HCEC 1CT (cell line): ENCODE measurements around the gene FAT1.
A peak's percentile ranks its signal among the peaks of the same experiment; 100 is the strongest.

Experiments
- DNase-seq: peaks from one replicate; pipeline ENCODE4 v3.0.0-alpha.2; 2017

Gene FAT1

GRCh38 chr4:186724058-186724863 lies 605 bp upstream of the FAT1 start:
- DNase-seq = peak; percentile 40

- peak; percentile 37 for DNase-seq
These were observed 812 bp downstream of the FAT1 start for GRCh38 chr4:186722796-186723291.

- DNase-seq = no peak
These were observed 3.5 kb downstream of the FAT1 start for GRCh38 chr4:186719925-186720694.

- DNase-seq = no peak
These were observed 6.1 kb downstream of the FAT1 start for GRCh38 chr4:186717556-186717955.

GRCh38 chr4:186715077-186715476 lies 8.6 kb downstream of the FAT1 start:
- no peak for DNase-seq

- no peak for DNase-seq
These were observed 9.5 kb downstream of the FAT1 start for GRCh38 chr4:186714006-186714675.

- DNase-seq = no peak
These were observed 11.0 kb downstream of the FAT1 start for GRCh38 chr4:186712690-186713089.

GRCh38 chr4:186710521-186711119 lies 13.0 kb downstream of the FAT1 start:
- no peak for DNase-seq

- no peak for DNase-seq
These were observed 14.1 kb downstream of the FAT1 start for GRCh38 chr4:186709517-186709916.

GRCh38 chr4:186708554-186708953 lies 15.1 kb downstream of the FAT1 start:
- no peak for DNase-seq

- DNase-seq = no peak
These were observed 15.7 kb downstream of the FAT1 start for GRCh38 chr4:186707996-186708395.

GRCh38 chr4:186707574-186707973 lies 16.1 kb downstream of the FAT1 start:
- DNase-seq = no peak

GRCh38 chr4:186704057-186704456 lies 19.6 kb downstream of the FAT1 start:
- DNase-seq = no peak

- no peak for DNase-seq
These were observed 20.1 kb downstream of the FAT1 start for GRCh38 chr4:186703510-186703909.

GRCh38 chr4:186702940-186703339 lies 20.7 kb downstream of the FAT1 start:
- no peak for DNase-seq

- no peak for DNase-seq
These were observed 21.4 kb downstream of the FAT1 start for GRCh38 chr4:186702297-186702696.

- DNase-seq = no peak
These were observed 21.9 kb downstream of the FAT1 start for GRCh38 chr4:186701788-186702187.

- no peak for DNase-seq
These were observed 22.4 kb downstream of the FAT1 start for GRCh38 chr4:186701273-186701672.

- DNase-seq = no peak
These were observed 22.9 kb downstream of the FAT1 start for GRCh38 chr4:186700746-186701145.

GRCh38 chr4:186699881-186700397 lies 23.7 kb downstream of the FAT1 start:
- DNase-seq = no peak

GRCh38 chr4:186699298-186699697 lies 24.4 kb downstream of the FAT1 start:
- DNase-seq = no peak

GRCh38 chr4:186698525-186698924 lies 25.1 kb downstream of the FAT1 start:
- no peak for DNase-seq

GRCh38 chr4:186698028-186698427 lies 25.6 kb downstream of the FAT1 start:
- no peak for DNase-seq
